Kidney (tissue), 14 donors: ENCODE data around the gene SMTN. TPM values are rescaled to one million over a fixed set of nuclear protein-coding genes. Genes with fewer than 3 reads are reported as not detected.
A peak's percentile ranks its signal among the peaks of the same experiment; 100 is the strongest.

Experiments
- DNase-seq, 5 donors: peaks; one replicate each; pipeline ENCODE4 v3.0.0-alpha.2; 2013 to 2020
- FAIRE-seq: peaks from 2 replicates; lab custom pipeline; 2012; peaks lifted over from hg19 to GRCh38; lab: Jason Lieb, UNC
- H3K27ac ChIP-seq, 2 donors: one replicate each; pipeline ENCODE4 v1.7.0; 2013; ENCODE audit warnings: low read depth in 2 of 2, low read length in 2 of 2, inconsistent platforms in 1 of 2
- H3K27me3 ChIP-seq: one replicate; pipeline ENCODE4 v1.7.1; 2013; ENCODE audit warnings: low read length, inconsistent platforms; ENCODE audit not compliant: control insufficient read depth, insufficient read depth
- H3K36me3 ChIP-seq, 3 donors: one replicate each; pipeline versions ENCODE4 v1.7.0 to v1.7.1; 2013; ENCODE audit warnings: low read length in 3 of 3, control low read depth in 1 of 3, inconsistent platforms in 1 of 3; ENCODE audit not compliant: insufficient read depth in 3 of 3, control insufficient read depth in 2 of 3
- H3K4me1 ChIP-seq, 3 donors: one replicate each; pipeline versions ENCODE4 v1.7.0 to v1.7.1; 2013; ENCODE audit warnings: low read length in 3 of 3, inconsistent platforms in 1 of 3, low read depth in 1 of 3; ENCODE audit not compliant: control insufficient read depth in 2 of 3, insufficient read depth in 2 of 3
- H3K4me3 ChIP-seq, 3 donors: one replicate each; pipeline versions ENCODE4 v1.7.0 to v1.8.1; 2013; ENCODE audit warnings: low read length in 3 of 3, control low read depth in 1 of 3, inconsistent platforms in 1 of 3
- H3K9ac ChIP-seq, 3 donors: one replicate each; pipeline versions ENCODE4 v1.7.0 to v1.7.1; 2013; ENCODE audit warnings: low read length in 3 of 3, control low read depth in 1 of 3, inconsistent platforms in 1 of 3
- H3K9me3 ChIP-seq, 3 donors: one replicate each; pipeline versions ENCODE4 v1.7.0 to v1.7.1; 2013; ENCODE audit warnings: low read length in 3 of 3, control low read depth in 1 of 3, inconsistent platforms in 1 of 3; ENCODE audit not compliant: control insufficient read depth in 2 of 3, insufficient read depth in 1 of 3
- intact Hi-C: fragments of 100-400 bp; cut with DNase I; formaldehyde crosslinking; loops from one replicate; pipeline ENCODE4 v1.11.1; 2022
- polyA plus RNA-seq: library from polyadenylated mRNA; stranded (reverse); fragments of 350-450 nt; fragmentation: Illumina TruSeq; extraction: RNeasy Lipid Tissue Mini Kit (QIAGEN cat#74804); gene quantifications from one replicate; pipeline ENCODE4 v1.2.3, GENCODE V29; 2014; ENCODE audit warnings: low read depth, low replicate concordance; ENCODE audit not compliant: insufficient read depth
- total RNA-seq: library from RNA; stranded (reverse); fragmentation: NEBNext Ultra II Directional; extraction: Animal tissue kit (Norgen Biotek cat#: 25700); gene quantifications from one replicate; pipeline ENCODE4 v1.2.1, GENCODE V29; 2021
- TF ChIP-seq, protein P1 (sequence below): IDR thresholded peaks from 3 replicates; pipeline ENCODE4 v1.5.1; 2012; ENCODE audit warnings: mild to moderate bottlenecking, moderate library complexity, borderline replicate concordance; ENCODE audit not compliant: insufficient read depth; ENCODE audit errors: extremely low read depth
- donor health status: control.
- donor health status: control.
- donor health status: control.
- donor health status: control.
- donor health status: control.
- donor health status: DM: yes; HTN: yes; CAD: no.
- donor health status: Normal renal cell carcinoma (clear cell type).

SMTN gene
- total and polyA plus RNA-seq, 2 donors from 2014 or later, result 64.4 to 67.7 TPM

GRCh38 chr22:31081963-31082605 lies 966 bp downstream of the SMTN start:
- peak in 1 of 5 donors; percentile 66 for DNase-seq
- intact Hi-C loops, result no loop called here
- H3K9me3 ChIP-seq, result no peaks in the 10 kb centered on the region
- no peak for FAIRE-seq
- peaks cover 0 to 10% (median 0%) of the 10 kb centered on the region in 3 donors for H3K36me3 ChIP-seq
- H3K4me3 ChIP-seq, result peak overlapping the region; percentile 82 to 88 (median 84)
- H3K9ac ChIP-seq, result peak overlapping the region; percentile 34 to 84 (median 50)
- H3K27ac ChIP-seq, result peak overlapping the region; percentile 94 to 97
- H3K27me3 ChIP-seq, result no peaks in the 10 kb centered on the region
- peaks cover 0 to 53% (median 31%) of the 10 kb centered on the region in 3 donors for H3K4me1 ChIP-seq
- TF ChIP-seq, protein P1, sequence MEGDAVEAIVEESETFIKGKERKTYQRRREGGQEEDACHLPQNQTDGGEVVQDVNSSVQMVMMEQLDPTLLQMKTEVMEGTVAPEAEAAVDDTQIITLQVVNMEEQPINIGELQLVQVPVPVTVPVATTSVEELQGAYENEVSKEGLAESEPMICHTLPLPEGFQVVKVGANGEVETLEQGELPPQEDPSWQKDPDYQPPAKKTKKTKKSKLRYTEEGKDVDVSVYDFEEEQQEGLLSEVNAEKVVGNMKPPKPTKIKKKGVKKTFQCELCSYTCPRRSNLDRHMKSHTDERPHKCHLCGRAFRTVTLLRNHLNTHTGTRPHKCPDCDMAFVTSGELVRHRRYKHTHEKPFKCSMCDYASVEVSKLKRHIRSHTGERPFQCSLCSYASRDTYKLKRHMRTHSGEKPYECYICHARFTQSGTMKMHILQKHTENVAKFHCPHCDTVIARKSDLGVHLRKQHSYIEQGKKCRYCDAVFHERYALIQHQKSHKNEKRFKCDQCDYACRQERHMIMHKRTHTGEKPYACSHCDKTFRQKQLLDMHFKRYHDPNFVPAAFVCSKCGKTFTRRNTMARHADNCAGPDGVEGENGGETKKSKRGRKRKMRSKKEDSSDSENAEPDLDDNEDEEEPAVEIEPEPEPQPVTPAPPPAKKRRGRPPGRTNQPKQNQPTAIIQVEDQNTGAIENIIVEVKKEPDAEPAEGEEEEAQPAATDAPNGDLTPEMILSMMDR, result no peak

DNA sequence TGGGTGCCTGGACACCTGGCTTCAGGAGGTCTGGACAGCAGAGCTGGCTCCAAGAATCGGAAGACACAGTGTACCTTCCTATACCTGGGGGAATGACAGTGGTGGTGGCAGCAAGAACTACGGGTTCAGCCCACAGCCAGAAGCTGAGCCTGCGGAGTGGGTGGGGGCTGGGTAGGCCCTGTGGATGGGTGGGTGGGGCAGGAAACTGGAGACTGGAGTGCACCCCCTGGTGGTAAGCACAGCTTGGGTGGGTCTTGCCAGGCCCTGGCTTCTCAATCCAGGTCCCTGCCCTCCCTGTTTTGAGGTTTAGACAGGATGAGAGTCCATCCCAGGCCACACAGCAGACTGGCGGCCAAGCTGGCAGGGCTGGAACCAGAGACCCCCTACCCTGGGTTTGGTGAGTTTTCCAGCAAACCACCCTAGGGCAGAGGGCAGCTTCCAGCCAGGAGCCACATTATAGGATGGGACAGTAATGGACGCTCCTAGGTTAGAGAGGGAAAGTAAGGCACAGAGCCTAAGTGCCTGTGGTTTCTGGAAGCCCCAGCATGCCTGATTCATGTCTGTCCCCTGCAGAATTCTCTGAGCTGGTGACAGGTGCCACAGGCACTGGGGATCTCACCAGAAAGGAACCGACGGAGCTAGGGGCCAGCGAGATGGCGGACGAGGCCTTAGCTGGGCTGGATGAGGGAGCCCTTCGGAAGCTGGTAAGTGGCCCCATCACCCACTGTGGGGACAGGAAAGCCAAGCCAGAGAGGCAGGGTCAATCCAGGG lies 1.7 kb downstream of the SMTN start:
- H3K4me3 ChIP-seq, result peak overlapping the region; percentile 4 to 88 (median 84)
- peak in 4 of 5 donors; percentile 32 to 87 (median 69) for DNase-seq
- peak overlapping the region; percentile 94 to 97 for H3K27ac ChIP-seq
- H3K4me1 ChIP-seq, result peaks cover 0 to 53% (median 31%) of the 10 kb centered on the region in 3 donors
- H3K27me3 ChIP-seq, result no peaks in the 10 kb centered on the region
- H3K36me3 ChIP-seq, result peaks cover 0 to 16% (median 0%) of the 10 kb centered on the region in 3 donors
- TF ChIP-seq, protein P1, result peak; percentile 27
- intact Hi-C loops, result no loop called here
- H3K9me3 ChIP-seq, result no peaks in the 10 kb centered on the region
- peak overlapping the region in 2 of 3 donors; percentile 58 to 84 for H3K9ac ChIP-seq
- FAIRE-seq, result no peak

- DNase-seq (peak; percentile 31 to 80 (median 64)), FAIRE-seq (no peak)
- Histone ChIP-seq H3K4me3 (peak overlapping the region; percentile 4 to 88 (median 84)), H3K9ac (peak overlapping the region in 2 of 3 donors; percentile 58 to 84), H3K36me3 (peaks cover 3 to 21% (median 5%) of the 10 kb centered on the region in 3 donors), H3K27ac (peak overlapping the region; percentile 94 to 97), H3K9me3 (no peaks in the 10 kb centered on the region), H3K4me1 (peaks cover 0 to 53% (median 31%) of the 10 kb centered on the region in 3 donors), H3K27me3 (no peaks in the 10 kb centered on the region)
- intact Hi-C loops, result no loop called here
- TF ChIP-seq, protein P1, result no peak
Measured at GRCh38 chr22:31083377-31083768, 2.3 kb downstream of the SMTN start.
